Measurements from ENCODE around the gene CCL17.

GRCh38 chr16:57447186-57447962, 42.8 kb downstream of the CCL17 start, which contains the start of the genes CIAPIN1 and COQ9:
- TF ChIP-seq CTCF (tag by site-specific recombination; IDR thresholded peaks at IDR 0.05) (no peak), KLF1 (tag by site-specific recombination; IDR thresholded peaks at IDR 0.05) (peak; percentile 39; the same call in 1 of the 2 replicates), ATF2 (tag by site-specific recombination; IDR thresholded peaks at IDR 0.05; ENCODE audit: low read depth) (no peak), IKZF3 (tag by site-specific recombination; IDR thresholded peaks at IDR 0.05) (peak; percentile 45; the same call in 1 of the 2 replicates), ZBTB7A (tag by site-specific recombination; IDR thresholded peaks at IDR 0.05; ENCODE audit: low read depth) (peak; percentile 67; the same call in 1 of the 2 replicates), ZNF639 (tag by site-specific recombination; IDR thresholded peaks at IDR 0.05) (no peak), HOXC10 (CRISPR knock-in tag; IDR thresholded peaks at IDR 0.05) (no peak), ZNF280D (tag by site-specific recombination; IDR thresholded peaks at IDR 0.05) (no peak), TCF7L2 (IDR thresholded peaks at IDR 0.05; ENCODE audit: borderline replicate concordance, low read depth, low read length) (no peak), ZNF169 (tag by site-specific recombination; IDR thresholded peaks at IDR 0.05) (no peak), ZNF558 (tag by site-specific recombination; IDR thresholded peaks at IDR 0.05) (no peak), SP3 (tag by site-specific recombination; IDR thresholded peaks at IDR 0.05) (peak; percentile 83)
